ENCODE data around the gene ADCY3.

DNA sequence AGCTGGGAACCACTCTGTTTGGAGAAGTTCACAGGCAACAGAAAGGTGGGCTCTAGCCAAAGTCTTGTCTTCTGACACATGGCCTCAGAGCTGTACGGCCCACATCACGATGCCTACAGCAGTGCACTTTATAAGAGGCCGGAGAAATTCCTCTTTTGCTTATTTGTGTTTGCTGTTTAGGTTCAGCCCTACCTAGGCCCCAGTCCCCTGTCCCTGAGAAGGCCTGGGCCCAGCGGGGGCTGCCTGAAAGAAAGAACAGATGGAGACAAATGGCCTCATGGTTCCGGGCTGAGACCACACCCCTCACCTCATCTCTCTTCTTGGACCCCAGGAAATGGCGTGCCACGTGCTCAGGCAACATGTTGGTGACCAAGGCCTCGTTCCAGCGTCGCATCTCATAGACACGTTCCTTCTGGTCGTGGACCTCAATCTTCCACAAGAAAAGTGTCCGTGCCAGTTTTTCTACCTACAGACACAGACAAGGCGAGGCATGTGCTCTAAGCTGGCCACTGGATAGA, 95.9 kb downstream of the ADCY3 start:
- TF ChIP-seq, protein P1, sequence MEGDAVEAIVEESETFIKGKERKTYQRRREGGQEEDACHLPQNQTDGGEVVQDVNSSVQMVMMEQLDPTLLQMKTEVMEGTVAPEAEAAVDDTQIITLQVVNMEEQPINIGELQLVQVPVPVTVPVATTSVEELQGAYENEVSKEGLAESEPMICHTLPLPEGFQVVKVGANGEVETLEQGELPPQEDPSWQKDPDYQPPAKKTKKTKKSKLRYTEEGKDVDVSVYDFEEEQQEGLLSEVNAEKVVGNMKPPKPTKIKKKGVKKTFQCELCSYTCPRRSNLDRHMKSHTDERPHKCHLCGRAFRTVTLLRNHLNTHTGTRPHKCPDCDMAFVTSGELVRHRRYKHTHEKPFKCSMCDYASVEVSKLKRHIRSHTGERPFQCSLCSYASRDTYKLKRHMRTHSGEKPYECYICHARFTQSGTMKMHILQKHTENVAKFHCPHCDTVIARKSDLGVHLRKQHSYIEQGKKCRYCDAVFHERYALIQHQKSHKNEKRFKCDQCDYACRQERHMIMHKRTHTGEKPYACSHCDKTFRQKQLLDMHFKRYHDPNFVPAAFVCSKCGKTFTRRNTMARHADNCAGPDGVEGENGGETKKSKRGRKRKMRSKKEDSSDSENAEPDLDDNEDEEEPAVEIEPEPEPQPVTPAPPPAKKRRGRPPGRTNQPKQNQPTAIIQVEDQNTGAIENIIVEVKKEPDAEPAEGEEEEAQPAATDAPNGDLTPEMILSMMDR (IDR thresholded peaks at IDR 0.05) = no peak
- no peak for TF ChIP-seq POLR2A (IDR thresholded peaks at IDR 0.05)

Data from adrenal gland (tissue), 5 donors.